Neuronal stem cell (in vitro differentiated cells): Measurements from ENCODE around the gene STAT5B.
"Not testable (repeated sequence)": the region's sequence is repeated elsewhere in the genome, so short reads cannot be mapped to it uniquely, and the experiment has no call there.

ENCODE experiments used
- DNase-seq: peaks from one replicate; pipeline ENCODE4 v3.0.0-alpha.2; 2013; ENCODE audit warnings: low spot score
- H2AFZ ChIP-seq: one replicate; pipeline ENCODE4 v1.6.1; 2013; ENCODE audit warnings: mild to moderate bottlenecking, low read length, inconsistent platforms
- H2AK5ac ChIP-seq: 2 replicates; pipeline ENCODE4 v1.6.1; 2013; ENCODE audit warnings: low read depth, mild to moderate bottlenecking, inconsistent platforms, low read length, moderate library complexity, mixed read lengths
- H2BK120ac ChIP-seq: 2 replicates; pipeline ENCODE4 v1.6.1; 2013; ENCODE audit warnings: low read depth, mild to moderate bottlenecking, inconsistent platforms, low read length, moderate library complexity, mixed read lengths
- H2BK12ac ChIP-seq: one replicate; pipeline ENCODE4 v1.6.1; 2013; ENCODE audit warnings: low read length, inconsistent platforms
- H2BK15ac ChIP-seq: 2 replicates; pipeline ENCODE4 v1.6.1; 2013; ENCODE audit warnings: mild to moderate bottlenecking, low read length, inconsistent platforms, mixed read lengths
- H2BK5ac ChIP-seq: one replicate; pipeline ENCODE4 v1.6.1; 2013; ENCODE audit warnings: inconsistent platforms, mild to moderate bottlenecking, low read length, moderate library complexity
- H3K14ac ChIP-seq: one replicate; pipeline ENCODE4 v1.6.1; 2013; ENCODE audit warnings: low read length, inconsistent platforms
- H3K18ac ChIP-seq: 2 replicates; pipeline ENCODE4 v1.6.1; 2013; ENCODE audit warnings: low read length, inconsistent platforms
- H3K23ac ChIP-seq: 2 replicates; pipeline ENCODE4 v1.6.1; 2013; ENCODE audit warnings: low read depth, mild to moderate bottlenecking, mixed read lengths, low read length, inconsistent platforms; ENCODE audit not compliant: poor library complexity
- H3K27ac ChIP-seq: replicated peaks from 3 replicates; pipeline ENCODE4 v1.5.1; 2013; ENCODE audit warnings: low read length, inconsistent platforms
- H3K27me3 ChIP-seq, 3 experiments: 2 replicates each; pipeline ENCODE4 v1.6.1; 2013; ENCODE audit warnings: low read length in 3 of 3, mild to moderate bottlenecking in 2 of 3, inconsistent platforms in 1 of 3, low read depth in 1 of 3, mixed read lengths in 1 of 3, moderate library complexity in 1 of 3; ENCODE audit not compliant: control insufficient read depth in 3 of 3, insufficient read depth in 3 of 3
- H3K36me3 ChIP-seq, 2 donors: replicated peaks in 1 of 2; 2 replicates each; pipeline ENCODE4 v1.6.1; 2013; ENCODE audit warnings: low read length in 2 of 2; ENCODE audit not compliant: control insufficient read depth in 2 of 2, insufficient read depth in 2 of 2
- H3K4ac ChIP-seq: 2 replicates; pipeline ENCODE4 v1.6.1; 2013; ENCODE audit warnings: inconsistent platforms, mild to moderate bottlenecking, low read length, moderate library complexity
- H3K4me1 ChIP-seq, 2 donors: 1 replicate in 1 of 2; 2 replicates in 1 of 2; pipeline ENCODE4 v1.6.1; 2013; ENCODE audit warnings: low read length in 2 of 2, low read depth in 1 of 2; ENCODE audit not compliant: control insufficient read depth in 2 of 2, insufficient read depth in 1 of 2
- H3K4me2 ChIP-seq: one replicate; pipeline ENCODE4 v1.6.1; 2013; ENCODE audit warnings: mild to moderate bottlenecking, low read length, inconsistent platforms; ENCODE audit not compliant: insufficient read depth, poor library complexity, severe bottlenecking
- H3K4me3 ChIP-seq, 2 donors: 2 replicates each; pipeline ENCODE4 v1.5.1; 2013; ENCODE audit warnings: low read length in 2 of 2, mild to moderate bottlenecking in 2 of 2, inconsistent platforms in 1 of 2, moderate library complexity in 1 of 2
- H3K79me1 ChIP-seq: one replicate; pipeline ENCODE4 v1.6.1; 2013; ENCODE audit warnings: low read depth, mild to moderate bottlenecking, inconsistent platforms, low read length, moderate library complexity
- H3K9ac ChIP-seq: one replicate; pipeline ENCODE4 v1.6.1; 2013; ENCODE audit warnings: mild to moderate bottlenecking, low read depth, low read length, inconsistent platforms; ENCODE audit not compliant: poor library complexity
- H3K9me3 ChIP-seq, 2 donors: replicated peaks in 1 of 2; 2 replicates each; pipeline versions ENCODE3 to v1.6.1; 2013; ENCODE audit warnings: low read length in 2 of 2, mild to moderate bottlenecking in 2 of 2, inconsistent platforms in 1 of 2, low read depth in 1 of 2, mixed read lengths in 1 of 2, moderate library complexity in 1 of 2; ENCODE audit not compliant: control insufficient read depth in 2 of 2, insufficient read depth in 1 of 2
- H4K8ac ChIP-seq: one replicate; pipeline ENCODE4 v1.6.1; 2013; ENCODE audit warnings: low read depth, mild to moderate bottlenecking, inconsistent platforms, low read length, moderate library complexity
- H4K91ac ChIP-seq: one replicate; pipeline ENCODE4 v1.6.1; 2013; ENCODE audit warnings: low read length, low read depth, mild to moderate bottlenecking, inconsistent platforms; ENCODE audit not compliant: poor library complexity
- WGBS, 2 donors: extraction: QIAGEN DNeasy Blood & Tissue Kit; methylation state at CpG; one replicate each; pipeline ENCODE4 v1.1.7; 2013; ENCODE audit warnings: missing lambda C conversion rate in 2 of 2, mixed read lengths in 1 of 2; ENCODE audit not compliant: insufficient read length in 2 of 2, insufficient replicate concordance in 1 of 2; ENCODE audit errors: extremely low coverage in 2 of 2; 5-methylcytosine and 5-hydroxymethylcytosine counted together

STAT5B gene

GRCh38 chr17:42321555-42321954, 45.4 kb upstream of the STAT5B start:
- H4K91ac ChIP-seq: no peak overlapping the region
- no CpG with 5 or more reads among the region's 4 CpGs for WGBS, 2 donors
- no peaks in the 10 kb centered on the region for H3K9me3 ChIP-seq
- H2AK5ac ChIP-seq: no peak overlapping the region
- peaks cover 3 to 5% of the 10 kb centered on the region in 2 donors for H3K4me1 ChIP-seq
- no peak overlapping the region for H2BK120ac ChIP-seq
- H3K36me3 ChIP-seq: peaks cover 34 to 98% of the 10 kb centered on the region in 2 donors
- H4K8ac ChIP-seq: no peak overlapping the region
- H3K18ac ChIP-seq: no peak overlapping the region
- H3K4ac ChIP-seq: no peak overlapping the region
- H3K27ac ChIP-seq: no peak overlapping the region
- H3K79me1 ChIP-seq: no peaks in the 10 kb centered on the region
- no peak overlapping the region for H2AFZ ChIP-seq
- H3K27me3 ChIP-seq: no peaks in the 10 kb centered on the region
- H2BK12ac ChIP-seq: no peak overlapping the region
- no peak overlapping the region for H2BK5ac ChIP-seq
- H3K4me2 ChIP-seq: no peak overlapping the region
- H3K4me3 ChIP-seq: no peak overlapping the region
- no peak overlapping the region for H2BK15ac ChIP-seq
- DNase-seq: no peak
- no peak overlapping the region for H3K23ac ChIP-seq
- no peak overlapping the region for H3K9ac ChIP-seq
- no peak overlapping the region for H3K14ac ChIP-seq

GRCh38 chr17:42317967-42318366, 41.8 kb upstream of the STAT5B start:
- H2AK5ac ChIP-seq, H3K79me1 ChIP-seq, H3K4me1 ChIP-seq, H2BK15ac ChIP-seq, H3K18ac ChIP-seq, H3K14ac ChIP-seq, H2BK5ac ChIP-seq, H4K91ac ChIP-seq, H2AFZ ChIP-seq, DNase-seq, H3K4me3 ChIP-seq, H3K27ac ChIP-seq, H3K23ac ChIP-seq, H3K4ac ChIP-seq, H4K8ac ChIP-seq, H2BK120ac ChIP-seq, H3K9me3 ChIP-seq, H3K27me3 ChIP-seq, H3K9ac ChIP-seq, H3K4me2 ChIP-seq, H2BK12ac ChIP-seq: not testable (repeated sequence)
- WGBS, 2 donors: no CpG with 5 or more reads among the region's 6 CpGs
- H3K36me3 ChIP-seq: peaks cover 27 to 98% of the 10 kb centered on the region in 2 donors

GRCh38 chr17:42317266-42317845, 41.2 kb upstream of the STAT5B start:
- Histone ChIP-seq H2BK15ac (no peak overlapping the region), H3K4ac (no peak overlapping the region), H3K4me3 (no peak overlapping the region), H3K27me3 (no peaks in the 10 kb centered on the region), H3K23ac (no peak overlapping the region), H3K27ac (no peak overlapping the region), H4K91ac (no peak overlapping the region), H2BK5ac (no peak overlapping the region), H2AFZ (no peak overlapping the region), H3K36me3 (peaks cover 26 to 97% of the 10 kb centered on the region in 2 donors), H3K9me3 (no peaks in the 10 kb centered on the region), H3K14ac (no peak overlapping the region), H3K4me2 (no peak overlapping the region), H3K9ac (no peak overlapping the region), H2AK5ac (no peak overlapping the region), H2BK120ac (no peak overlapping the region), H3K18ac (no peak overlapping the region), H3K4me1 (peaks cover 3 to 8% of the 10 kb centered on the region in 2 donors), H2BK12ac (no peak overlapping the region), H4K8ac (no peak overlapping the region), H3K79me1 (no peaks in the 10 kb centered on the region)
- no peak for DNase-seq
- WGBS, 2 donors: no CpG with 5 or more reads among the region's 5 CpGs

- Histone ChIP-seq H2BK15ac (no peak overlapping the region), H3K4me1 (peaks cover 6 to 8% of the 10 kb centered on the region in 2 donors), H2AK5ac (no peak overlapping the region), H3K9ac (no peak overlapping the region), H3K4ac (no peak overlapping the region), H3K4me2 (no peak overlapping the region), H2AFZ (no peak overlapping the region), H3K36me3 (peaks cover 22 to 97% of the 10 kb centered on the region in 2 donors), H3K79me1 (no peaks in the 10 kb centered on the region), H3K9me3 (no peaks in the 10 kb centered on the region), H2BK5ac (no peak overlapping the region), H3K18ac (no peak overlapping the region), H3K14ac (no peak overlapping the region), H3K23ac (no peak overlapping the region), H3K27ac (no peak overlapping the region), H3K27me3 (no peaks in the 10 kb centered on the region), H2BK12ac (no peak overlapping the region), H4K91ac (no peak overlapping the region), H3K4me3 (no peak overlapping the region), H4K8ac (no peak overlapping the region), H2BK120ac (no peak overlapping the region)
- no peak for DNase-seq
- WGBS, 2 donors: no CpG with 5 or more reads among the region's 4 CpGs
Observed at GRCh38 chr17:42316755-42317154, 40.6 kb upstream of the STAT5B start.
